ENCODE data around the gene TMEM107.
A peak's percentile ranks its signal among the peaks of the same experiment; 100 is the strongest.

The TMEM107 gene

DNA sequence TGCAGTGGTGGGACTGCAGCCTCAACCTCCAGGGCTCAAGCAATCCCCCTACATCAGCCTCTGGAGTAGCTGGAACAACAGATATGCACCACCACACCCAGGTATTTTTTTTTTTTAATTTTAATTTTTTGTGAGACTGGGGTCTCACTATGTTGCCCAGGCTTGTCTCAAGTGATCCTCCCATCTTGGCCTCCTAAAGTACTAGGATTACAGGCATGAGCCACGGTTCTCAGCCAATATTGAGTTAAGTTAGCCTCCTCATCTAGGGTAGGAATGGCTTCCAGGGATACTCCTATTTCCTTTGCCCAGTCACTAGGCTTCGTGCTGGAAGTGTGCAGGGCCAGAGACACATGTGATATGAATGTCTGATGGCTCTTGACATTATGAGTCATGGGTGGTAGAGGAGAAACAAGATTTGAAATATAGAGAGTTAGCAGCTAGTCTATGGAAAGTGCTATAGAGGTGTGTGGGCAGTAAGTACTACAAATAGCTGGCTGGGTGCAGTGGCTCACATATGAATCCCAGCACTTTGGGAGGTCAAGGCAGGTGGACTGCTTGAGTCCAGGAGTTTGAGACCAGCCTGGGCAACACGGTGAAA is 44.2 kb downstream of the TMEM107 start:
- TF ChIP-seq TAF1 (IDR thresholded peaks at IDR 0.05; ENCODE audit: borderline replicate concordance, insufficient read depth, low read length): no peak
- no peak for TF ChIP-seq FOXP2 (optimal IDR thresholded peaks at IDR 0.05; ENCODE audit: borderline replicate concordance, extremely low read depth, extremely low read length, insufficient read depth)
- no peak for TF ChIP-seq SIN3A (IDR thresholded peaks at IDR 0.05; ENCODE audit: borderline replicate concordance, insufficient read depth, low read length)
- TF ChIP-seq, protein P1, sequence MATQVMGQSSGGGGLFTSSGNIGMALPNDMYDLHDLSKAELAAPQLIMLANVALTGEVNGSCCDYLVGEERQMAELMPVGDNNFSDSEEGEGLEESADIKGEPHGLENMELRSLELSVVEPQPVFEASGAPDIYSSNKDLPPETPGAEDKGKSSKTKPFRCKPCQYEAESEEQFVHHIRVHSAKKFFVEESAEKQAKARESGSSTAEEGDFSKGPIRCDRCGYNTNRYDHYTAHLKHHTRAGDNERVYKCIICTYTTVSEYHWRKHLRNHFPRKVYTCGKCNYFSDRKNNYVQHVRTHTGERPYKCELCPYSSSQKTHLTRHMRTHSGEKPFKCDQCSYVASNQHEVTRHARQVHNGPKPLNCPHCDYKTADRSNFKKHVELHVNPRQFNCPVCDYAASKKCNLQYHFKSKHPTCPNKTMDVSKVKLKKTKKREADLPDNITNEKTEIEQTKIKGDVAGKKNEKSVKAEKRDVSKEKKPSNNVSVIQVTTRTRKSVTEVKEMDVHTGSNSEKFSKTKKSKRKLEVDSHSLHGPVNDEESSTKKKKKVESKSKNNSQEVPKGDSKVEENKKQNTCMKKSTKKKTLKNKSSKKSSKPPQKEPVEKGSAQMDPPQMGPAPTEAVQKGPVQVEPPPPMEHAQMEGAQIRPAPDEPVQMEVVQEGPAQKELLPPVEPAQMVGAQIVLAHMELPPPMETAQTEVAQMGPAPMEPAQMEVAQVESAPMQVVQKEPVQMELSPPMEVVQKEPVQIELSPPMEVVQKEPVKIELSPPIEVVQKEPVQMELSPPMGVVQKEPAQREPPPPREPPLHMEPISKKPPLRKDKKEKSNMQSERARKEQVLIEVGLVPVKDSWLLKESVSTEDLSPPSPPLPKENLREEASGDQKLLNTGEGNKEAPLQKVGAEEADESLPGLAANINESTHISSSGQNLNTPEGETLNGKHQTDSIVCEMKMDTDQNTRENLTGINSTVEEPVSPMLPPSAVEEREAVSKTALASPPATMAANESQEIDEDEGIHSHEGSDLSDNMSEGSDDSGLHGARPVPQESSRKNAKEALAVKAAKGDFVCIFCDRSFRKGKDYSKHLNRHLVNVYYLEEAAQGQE (IDR thresholded peaks at IDR 0.05; ENCODE audit: insufficient read depth in 1 of 2, low read depth in 2 of 2, low read length in 2 of 2): no peak
- TF ChIP-seq POLR2AphosphoS5 (IDR thresholded peaks at IDR 0.05; ENCODE audit: low read depth, low read length): no peak

DNA sequence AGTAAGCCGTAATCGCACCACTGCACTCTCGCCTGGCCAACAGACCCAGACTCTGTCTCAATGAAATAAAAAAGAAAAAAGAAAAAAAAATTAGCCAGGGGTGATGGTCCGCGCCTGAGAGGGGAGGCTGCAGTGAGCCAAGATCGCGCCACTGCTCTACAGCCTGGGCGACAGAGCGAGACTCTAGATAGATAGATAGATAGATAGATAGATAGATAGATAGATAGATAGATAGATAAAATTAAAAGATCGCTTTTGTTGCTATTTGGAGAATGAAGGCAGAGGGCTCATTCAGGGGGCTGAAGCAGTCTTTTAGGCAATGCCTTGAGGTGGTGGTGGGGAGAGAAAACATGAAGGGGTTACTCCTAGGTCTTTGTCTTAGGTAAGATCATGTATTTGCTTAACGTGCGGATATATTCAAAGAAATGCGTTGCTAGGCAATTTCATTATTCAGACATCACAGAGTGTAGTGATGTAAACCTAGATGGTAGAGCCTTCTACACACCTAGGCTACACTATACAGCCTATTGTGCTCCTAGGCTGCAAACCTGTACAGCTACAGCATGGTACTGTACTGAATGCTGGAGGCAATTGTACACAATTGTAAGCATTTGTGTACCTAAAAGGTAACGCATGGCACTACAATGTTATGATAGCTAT is 47.9 kb downstream of the TMEM107 start:
- TF ChIP-seq SIN3A (IDR thresholded peaks at IDR 0.05; ENCODE audit: borderline replicate concordance, insufficient read depth, low read length): no peak
- TF ChIP-seq, protein P1 (IDR thresholded peaks at IDR 0.05; ENCODE audit: insufficient read depth in 1 of 2, low read depth in 2 of 2, low read length in 2 of 2): no peak
- TF ChIP-seq TAF1 (IDR thresholded peaks at IDR 0.05; ENCODE audit: borderline replicate concordance, insufficient read depth, low read length): no peak
- TF ChIP-seq POLR2AphosphoS5 (IDR thresholded peaks at IDR 0.05; ENCODE audit: low read depth, low read length): no peak
- TF ChIP-seq FOXP2 (optimal IDR thresholded peaks at IDR 0.05; ENCODE audit: borderline replicate concordance, extremely low read depth, extremely low read length, insufficient read depth): no peak

DNA sequence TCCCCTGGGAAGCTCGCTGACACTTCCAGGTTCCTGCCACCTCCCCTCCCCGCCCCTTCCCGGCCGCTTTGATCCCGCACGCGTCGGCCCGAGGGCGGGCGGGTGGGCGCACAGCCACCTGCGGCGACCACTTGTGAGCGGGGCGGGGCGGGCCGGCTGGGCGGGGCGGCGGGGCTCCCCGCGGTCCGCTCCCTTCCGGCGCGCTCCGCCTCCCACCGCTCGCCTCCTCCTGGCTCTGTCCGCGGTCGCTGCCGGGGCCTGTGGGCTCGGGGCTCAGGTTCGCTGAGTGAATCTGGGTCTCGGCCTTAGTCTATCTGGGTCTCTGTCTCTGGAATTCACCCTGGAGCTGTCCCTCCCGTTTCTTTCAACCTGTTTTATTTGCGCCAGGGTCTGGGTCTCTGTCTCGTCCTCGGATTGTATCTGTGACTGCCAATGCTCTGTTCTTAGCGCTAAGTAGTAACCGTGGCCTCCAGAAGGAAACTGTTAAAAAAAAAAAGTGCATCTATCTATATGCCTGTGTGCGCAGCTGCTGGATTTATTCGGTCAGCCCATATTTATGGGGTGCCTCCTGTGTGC is 49.6 kb downstream of the TMEM107 start:
- TF ChIP-seq FOXP2 (optimal IDR thresholded peaks at IDR 0.05; ENCODE audit: borderline replicate concordance, extremely low read depth, extremely low read length, insufficient read depth) (no peak), SIN3A (IDR thresholded peaks at IDR 0.05; ENCODE audit: borderline replicate concordance, insufficient read depth, low read length) (no peak), POLR2AphosphoS5 (IDR thresholded peaks at IDR 0.05; ENCODE audit: low read depth, low read length) (no peak), TAF1 (IDR thresholded peaks at IDR 0.05; ENCODE audit: borderline replicate concordance, insufficient read depth, low read length) (no peak)
- TF ChIP-seq, protein P1 (IDR thresholded peaks at IDR 0.05; ENCODE audit: insufficient read depth in 1 of 2, low read depth in 2 of 2, low read length in 2 of 2): peak in 1 of 2 experiments; percentile 60; a peak in 2 of 4 replicates

DNA sequence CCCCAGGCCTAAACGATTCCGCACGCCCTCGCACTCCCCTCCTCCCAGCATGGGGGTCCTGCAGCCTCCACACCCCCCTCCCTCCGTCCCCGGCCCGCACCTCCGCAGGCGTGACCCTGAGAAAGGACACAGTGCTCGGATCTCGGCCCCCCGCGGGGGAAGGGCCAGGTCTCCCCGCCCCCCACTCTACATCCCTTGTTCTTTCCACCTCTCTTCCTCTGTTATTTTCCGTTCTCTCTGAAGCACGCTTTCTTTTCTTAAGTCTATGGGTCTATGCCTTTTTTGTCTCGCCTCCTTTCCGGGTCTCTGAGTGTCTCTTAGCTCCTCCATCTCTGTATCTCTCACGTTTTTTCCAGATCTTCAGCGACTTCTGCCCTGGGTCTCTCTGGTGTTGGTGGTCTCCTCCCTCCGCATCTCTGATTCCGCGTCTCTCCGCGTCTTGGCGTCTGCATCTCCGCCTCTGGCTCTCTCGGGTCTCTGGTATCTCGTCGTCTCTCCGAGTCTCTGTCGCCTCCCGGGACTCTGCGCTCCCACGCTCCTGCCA is 50.2 kb downstream of the TMEM107 start:
- TF ChIP-seq FOXP2 (optimal IDR thresholded peaks at IDR 0.05; ENCODE audit: borderline replicate concordance, extremely low read depth, extremely low read length, insufficient read depth) (no peak), SIN3A (IDR thresholded peaks at IDR 0.05; ENCODE audit: borderline replicate concordance, insufficient read depth, low read length) (no peak), POLR2AphosphoS5 (IDR thresholded peaks at IDR 0.05; ENCODE audit: low read depth, low read length) (no peak), TAF1 (IDR thresholded peaks at IDR 0.05; ENCODE audit: borderline replicate concordance, insufficient read depth, low read length) (no peak)
- TF ChIP-seq, protein P1 (IDR thresholded peaks at IDR 0.05; ENCODE audit: insufficient read depth in 1 of 2, low read depth in 2 of 2, low read length in 2 of 2): no peak
